OCI-LY3 (cell line): ENCODE measurements around the gene ELOVL1.

Experiments used
- EZH2phosphoT487 ChIP-seq: fragments of 200-600 bp; shearing (Covaris generic); IDR thresholded peaks from 2 replicates; pipeline ENCODE4 v1.6.1; 2018; ENCODE audit warnings: antibody characterized with exemption, mixed run types, low read depth
- TF ChIP-seq, protein P1 (sequence below): fragments of 200-600, 300-600 bp; sonication (generic); IDR thresholded peaks from 2 replicates; pipeline ENCODE4 v1.5.1; 2014; ENCODE audit warnings: antibody characterized with exemption, low read length, low read depth

DNA sequence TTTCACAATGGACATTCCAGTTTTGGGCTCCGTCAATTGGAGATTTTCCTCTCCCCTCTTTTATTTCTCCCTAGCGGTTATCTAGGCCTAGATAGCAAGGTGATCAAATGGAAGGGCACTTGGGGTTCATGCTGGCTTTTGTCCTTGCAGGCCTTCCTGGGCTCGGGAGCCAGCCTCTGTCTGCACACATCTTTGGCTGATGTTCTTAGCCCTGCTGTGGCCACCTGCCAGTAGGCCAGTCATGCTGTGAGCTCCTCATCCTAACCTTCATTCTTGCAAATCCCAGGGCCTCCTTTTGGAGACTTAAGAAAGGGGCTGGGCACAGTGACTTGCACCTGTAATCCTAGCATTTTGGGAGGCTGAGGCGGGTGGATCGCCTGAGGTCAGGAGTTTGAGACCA, 53.6 kb downstream of the ELOVL1 start:
- no peak for TF ChIP-seq EZH2phosphoT487
- TF ChIP-seq, protein P1, sequence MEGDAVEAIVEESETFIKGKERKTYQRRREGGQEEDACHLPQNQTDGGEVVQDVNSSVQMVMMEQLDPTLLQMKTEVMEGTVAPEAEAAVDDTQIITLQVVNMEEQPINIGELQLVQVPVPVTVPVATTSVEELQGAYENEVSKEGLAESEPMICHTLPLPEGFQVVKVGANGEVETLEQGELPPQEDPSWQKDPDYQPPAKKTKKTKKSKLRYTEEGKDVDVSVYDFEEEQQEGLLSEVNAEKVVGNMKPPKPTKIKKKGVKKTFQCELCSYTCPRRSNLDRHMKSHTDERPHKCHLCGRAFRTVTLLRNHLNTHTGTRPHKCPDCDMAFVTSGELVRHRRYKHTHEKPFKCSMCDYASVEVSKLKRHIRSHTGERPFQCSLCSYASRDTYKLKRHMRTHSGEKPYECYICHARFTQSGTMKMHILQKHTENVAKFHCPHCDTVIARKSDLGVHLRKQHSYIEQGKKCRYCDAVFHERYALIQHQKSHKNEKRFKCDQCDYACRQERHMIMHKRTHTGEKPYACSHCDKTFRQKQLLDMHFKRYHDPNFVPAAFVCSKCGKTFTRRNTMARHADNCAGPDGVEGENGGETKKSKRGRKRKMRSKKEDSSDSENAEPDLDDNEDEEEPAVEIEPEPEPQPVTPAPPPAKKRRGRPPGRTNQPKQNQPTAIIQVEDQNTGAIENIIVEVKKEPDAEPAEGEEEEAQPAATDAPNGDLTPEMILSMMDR = no peak
